Measurements from ENCODE around the gene PHF21B.
A peak's percentile ranks its signal among the peaks of the same experiment; 100 is the strongest.

- no peak for TF ChIP-seq CTCF (conservative IDR thresholded peaks at IDR 0.05; ENCODE audit: low read depth in 2 of 2)
- TF ChIP-seq EZH2phosphoT487 (IDR thresholded peaks at IDR 0.05; ENCODE audit: unreplicated experiment): no peak
- TF ChIP-seq EZH2 (IDR thresholded peaks at IDR 0.05; ENCODE audit: low read depth, unreplicated experiment): no peak
- peak; percentile 16; the same call in 1 of the 2 replicates for TF ChIP-seq POLR2AphosphoS5 (IDR thresholded peaks at IDR 0.05; ENCODE audit: low read depth)
- TF ChIP-seq CREB1 (CRISPR knock-in tag; IDR thresholded peaks at IDR 0.05; ENCODE audit: low read depth): no peak
These were observed 83.1 kb downstream of the PHF21B start for GRCh38 chr22:44926491-44927415.
